ENCODE measurements around the gene SERINC3.

DNA sequence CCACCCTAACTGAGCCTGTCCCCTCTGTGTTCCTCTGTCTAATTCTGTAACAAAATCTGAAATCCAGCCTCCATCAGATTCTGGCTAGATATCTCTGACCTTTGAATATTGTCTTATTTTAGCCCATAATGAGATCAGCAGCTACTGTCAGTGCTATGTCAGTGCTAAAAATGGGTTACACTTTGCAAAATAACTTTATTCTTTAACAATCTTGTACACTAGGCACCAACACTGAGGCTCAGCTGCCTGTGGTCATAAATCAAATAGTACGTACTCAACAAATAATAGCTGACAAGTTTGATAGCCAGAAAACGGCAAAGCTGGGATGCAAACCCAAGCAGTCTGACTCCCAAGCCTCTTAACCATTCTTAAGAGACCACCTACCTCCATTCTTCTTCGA, 24.1 kb downstream of the SERINC3 start:
- TF ChIP-seq, protein P1, sequence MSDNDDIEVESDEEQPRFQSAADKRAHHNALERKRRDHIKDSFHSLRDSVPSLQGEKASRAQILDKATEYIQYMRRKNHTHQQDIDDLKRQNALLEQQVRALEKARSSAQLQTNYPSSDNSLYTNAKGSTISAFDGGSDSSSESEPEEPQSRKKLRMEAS (CRISPR knock-in tag; IDR thresholded peaks at IDR 0.05): no peak
- TF ChIP-seq, protein P2, sequence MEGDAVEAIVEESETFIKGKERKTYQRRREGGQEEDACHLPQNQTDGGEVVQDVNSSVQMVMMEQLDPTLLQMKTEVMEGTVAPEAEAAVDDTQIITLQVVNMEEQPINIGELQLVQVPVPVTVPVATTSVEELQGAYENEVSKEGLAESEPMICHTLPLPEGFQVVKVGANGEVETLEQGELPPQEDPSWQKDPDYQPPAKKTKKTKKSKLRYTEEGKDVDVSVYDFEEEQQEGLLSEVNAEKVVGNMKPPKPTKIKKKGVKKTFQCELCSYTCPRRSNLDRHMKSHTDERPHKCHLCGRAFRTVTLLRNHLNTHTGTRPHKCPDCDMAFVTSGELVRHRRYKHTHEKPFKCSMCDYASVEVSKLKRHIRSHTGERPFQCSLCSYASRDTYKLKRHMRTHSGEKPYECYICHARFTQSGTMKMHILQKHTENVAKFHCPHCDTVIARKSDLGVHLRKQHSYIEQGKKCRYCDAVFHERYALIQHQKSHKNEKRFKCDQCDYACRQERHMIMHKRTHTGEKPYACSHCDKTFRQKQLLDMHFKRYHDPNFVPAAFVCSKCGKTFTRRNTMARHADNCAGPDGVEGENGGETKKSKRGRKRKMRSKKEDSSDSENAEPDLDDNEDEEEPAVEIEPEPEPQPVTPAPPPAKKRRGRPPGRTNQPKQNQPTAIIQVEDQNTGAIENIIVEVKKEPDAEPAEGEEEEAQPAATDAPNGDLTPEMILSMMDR (IDR thresholded peaks at IDR 0.05): no peak
- TF ChIP-seq, protein P3, sequence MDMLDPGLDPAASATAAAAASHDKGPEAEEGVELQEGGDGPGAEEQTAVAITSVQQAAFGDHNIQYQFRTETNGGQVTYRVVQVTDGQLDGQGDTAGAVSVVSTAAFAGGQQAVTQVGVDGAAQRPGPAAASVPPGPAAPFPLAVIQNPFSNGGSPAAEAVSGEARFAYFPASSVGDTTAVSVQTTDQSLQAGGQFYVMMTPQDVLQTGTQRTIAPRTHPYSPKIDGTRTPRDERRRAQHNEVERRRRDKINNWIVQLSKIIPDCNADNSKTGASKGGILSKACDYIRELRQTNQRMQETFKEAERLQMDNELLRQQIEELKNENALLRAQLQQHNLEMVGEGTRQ (CRISPR knock-in tag; IDR thresholded peaks at IDR 0.05): no peak
- TF ChIP-seq ESRRA (CRISPR knock-in tag; IDR thresholded peaks at IDR 0.05; ENCODE audit: borderline replicate concordance) (no peak), TCF7 (CRISPR knock-in tag; IDR thresholded peaks at IDR 0.05; ENCODE audit: low read depth) (no peak), ZNF423 (CRISPR knock-in tag; IDR thresholded peaks at IDR 0.05) (no peak)

Data from WTC11 (cell line).